Body of pancreas (tissue), 4 donors: ENCODE measurements around the gene POM121L2.

Source experiments
- CTCF ChIP-seq, 7 experiments: fragments of 450-650 bp in 4 of 7; fragments of 200-600 bp in 3 of 7; sonication (generic) in 3 of 7; IDR thresholded peaks; one replicate each; pipeline ENCODE4 v1.5.1; 2016 to 2019; ENCODE audit warnings: antibody characterized with exemption in 7 of 7
- POLR2A ChIP-seq, 3 donors: fragments of 450-650 bp; IDR thresholded peaks; one replicate each; pipeline ENCODE4 v1.6.1; 2016; ENCODE audit warnings: antibody characterized with exemption in 3 of 3, mild to moderate bottlenecking in 2 of 3

GRCh38 chr6:27280540-27281000 is 31.5 kb downstream of the POM121L2 start:
- no peak for TF ChIP-seq POLR2A (IDR thresholded peaks at IDR 0.05)
- no peak for TF ChIP-seq CTCF (IDR thresholded peaks at IDR 0.05)
